GM19043 (cell line): ENCODE data around the gene RGPD8.
"Not testable (repeated sequence)": the region's sequence is repeated elsewhere in the genome, so short reads cannot be mapped to it uniquely, and the experiment has no call there.

Experiments
- ATAC-seq: cut with Tn5 transposase; IDR thresholded peaks from one replicate; pipeline ENCODE4 v1.9.1; 2021; ENCODE audit warnings: low read depth; ENCODE audit not compliant: unreplicated experiment

Gene RGPD8

GRCh38 chr2:112435716-112436431 lies 2.4 kb upstream of the RGPD8 start:
- ATAC-seq = not testable (repeated sequence)

- not testable (repeated sequence) for ATAC-seq
These were observed 1.7 kb upstream of the RGPD8 start for GRCh38 chr2:112434890-112435715.

GRCh38 chr2:112433932-112434730 lies 686 bp upstream of the RGPD8 start:
- ATAC-seq = no peak

- ATAC-seq = not testable (repeated sequence)
These were observed 538 bp downstream of the RGPD8 start for GRCh38 chr2:112432735-112433479.

- ATAC-seq = not testable (repeated sequence)
These were observed 1.1 kb downstream of the RGPD8 start for GRCh38 chr2:112432390-112432734.

GRCh38 chr2:112431587-112432295 lies 1.7 kb downstream of the RGPD8 start:
- ATAC-seq = not testable (repeated sequence)

GRCh38 chr2:112424553-112424952 lies 8.9 kb downstream of the RGPD8 start:
- ATAC-seq = not testable (repeated sequence)

GRCh38 chr2:112416860-112417259 lies 16.6 kb downstream of the RGPD8 start:
- not testable (repeated sequence) for ATAC-seq

- ATAC-seq = not testable (repeated sequence)
These were observed 73.4 kb downstream of the RGPD8 start for GRCh38 chr2:112360055-112360454.

GRCh38 chr2:112354335-112354734 lies 79.1 kb downstream of the RGPD8 start:
- ATAC-seq = not testable (repeated sequence)

GRCh38 chr2:112352809-112353603 lies 80.4 kb downstream of the RGPD8 start:
- not testable (repeated sequence) for ATAC-seq

GRCh38 chr2:112352292-112352691 lies 81.2 kb downstream of the RGPD8 start:
- not testable (repeated sequence) for ATAC-seq

- no peak for ATAC-seq
These were observed 88.1 kb downstream of the RGPD8 start for GRCh38 chr2:112345030-112346027.

GRCh38 chr2:112343827-112344585 lies 89.4 kb downstream of the RGPD8 start:
- no peak for ATAC-seq

GRCh38 chr2:112342067-112342550 lies 91.3 kb downstream of the RGPD8 start:
- no peak for ATAC-seq

GRCh38 chr2:112340475-112341267 lies 92.8 kb downstream of the RGPD8 start:
- no peak for ATAC-seq
